ENCODE data around the gene ECE1. TPM values are rescaled to one million over a fixed set of nuclear protein-coding genes. Genes with fewer than 3 reads are reported as not detected.

The ECE1 gene
- total and polyA plus RNA-seq, 9 of the 15 experiments (the other 6 are each of a cell fraction or from before 2014, with no cell fraction given): 0.56 to 34.8 (median 11.0) TPM

DNA sequence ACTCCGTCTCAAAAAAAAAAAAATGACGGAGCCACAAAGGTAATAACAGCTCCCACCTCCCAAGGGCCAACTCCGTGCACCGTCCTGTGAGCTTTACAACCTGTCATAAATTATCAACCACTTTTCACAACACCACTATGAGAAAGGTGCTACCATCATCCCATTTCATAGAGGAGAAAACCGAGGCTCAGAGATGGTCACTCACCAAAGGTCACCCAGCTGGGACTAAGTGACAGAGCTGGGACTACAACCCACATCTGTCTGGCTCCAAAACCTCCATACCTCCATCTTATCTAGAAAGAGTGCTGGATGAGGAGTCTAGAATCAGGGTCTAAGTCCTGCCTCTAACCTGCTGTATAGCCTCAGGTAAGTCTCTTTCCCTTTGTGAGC is 43.6 kb upstream of the ECE1 start (continued):
- TF ChIP-seq, protein P1, sequence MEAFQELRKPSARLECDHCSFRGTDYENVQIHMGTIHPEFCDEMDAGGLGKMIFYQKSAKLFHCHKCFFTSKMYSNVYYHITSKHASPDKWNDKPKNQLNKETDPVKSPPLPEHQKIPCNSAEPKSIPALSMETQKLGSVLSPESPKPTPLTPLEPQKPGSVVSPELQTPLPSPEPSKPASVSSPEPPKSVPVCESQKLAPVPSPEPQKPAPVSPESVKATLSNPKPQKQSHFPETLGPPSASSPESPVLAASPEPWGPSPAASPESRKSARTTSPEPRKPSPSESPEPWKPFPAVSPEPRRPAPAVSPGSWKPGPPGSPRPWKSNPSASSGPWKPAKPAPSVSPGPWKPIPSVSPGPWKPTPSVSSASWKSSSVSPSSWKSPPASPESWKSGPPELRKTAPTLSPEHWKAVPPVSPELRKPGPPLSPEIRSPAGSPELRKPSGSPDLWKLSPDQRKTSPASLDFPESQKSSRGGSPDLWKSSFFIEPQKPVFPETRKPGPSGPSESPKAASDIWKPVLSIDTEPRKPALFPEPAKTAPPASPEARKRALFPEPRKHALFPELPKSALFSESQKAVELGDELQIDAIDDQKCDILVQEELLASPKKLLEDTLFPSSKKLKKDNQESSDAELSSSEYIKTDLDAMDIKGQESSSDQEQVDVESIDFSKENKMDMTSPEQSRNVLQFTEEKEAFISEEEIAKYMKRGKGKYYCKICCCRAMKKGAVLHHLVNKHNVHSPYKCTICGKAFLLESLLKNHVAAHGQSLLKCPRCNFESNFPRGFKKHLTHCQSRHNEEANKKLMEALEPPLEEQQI (IDR thresholded peaks at IDR 0.05): no peak
- TF ChIP-seq, protein P2, sequence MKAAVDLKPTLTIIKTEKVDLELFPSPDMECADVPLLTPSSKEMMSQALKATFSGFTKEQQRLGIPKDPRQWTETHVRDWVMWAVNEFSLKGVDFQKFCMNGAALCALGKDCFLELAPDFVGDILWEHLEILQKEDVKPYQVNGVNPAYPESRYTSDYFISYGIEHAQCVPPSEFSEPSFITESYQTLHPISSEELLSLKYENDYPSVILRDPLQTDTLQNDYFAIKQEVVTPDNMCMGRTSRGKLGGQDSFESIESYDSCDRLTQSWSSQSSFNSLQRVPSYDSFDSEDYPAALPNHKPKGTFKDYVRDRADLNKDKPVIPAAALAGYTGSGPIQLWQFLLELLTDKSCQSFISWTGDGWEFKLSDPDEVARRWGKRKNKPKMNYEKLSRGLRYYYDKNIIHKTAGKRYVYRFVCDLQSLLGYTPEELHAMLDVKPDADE (conservative IDR thresholded peaks at IDR 0.05; ENCODE audit: control insufficient read depth, low read depth, low read length): no peak
- TF ChIP-seq HDAC2 (IDR thresholded peaks at IDR 0.05): peak; percentile 34; the same call in 1 of the 2 replicates
- TF ChIP-seq, protein P3, sequence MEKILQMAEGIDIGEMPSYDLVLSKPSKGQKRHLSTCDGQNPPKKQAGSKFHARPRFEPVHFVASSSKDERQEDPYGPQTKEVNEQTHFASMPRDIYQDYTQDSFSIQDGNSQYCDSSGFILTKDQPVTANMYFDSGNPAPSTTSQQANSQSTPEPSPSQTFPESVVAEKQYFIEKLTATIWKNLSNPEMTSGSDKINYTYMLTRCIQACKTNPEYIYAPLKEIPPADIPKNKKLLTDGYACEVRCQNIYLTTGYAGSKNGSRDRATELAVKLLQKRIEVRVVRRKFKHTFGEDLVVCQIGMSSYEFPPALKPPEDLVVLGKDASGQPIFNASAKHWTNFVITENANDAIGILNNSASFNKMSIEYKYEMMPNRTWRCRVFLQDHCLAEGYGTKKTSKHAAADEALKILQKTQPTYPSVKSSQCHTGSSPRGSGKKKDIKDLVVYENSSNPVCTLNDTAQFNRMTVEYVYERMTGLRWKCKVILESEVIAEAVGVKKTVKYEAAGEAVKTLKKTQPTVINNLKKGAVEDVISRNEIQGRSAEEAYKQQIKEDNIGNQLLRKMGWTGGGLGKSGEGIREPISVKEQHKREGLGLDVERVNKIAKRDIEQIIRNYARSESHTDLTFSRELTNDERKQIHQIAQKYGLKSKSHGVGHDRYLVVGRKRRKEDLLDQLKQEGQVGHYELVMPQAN (IDR thresholded peaks at IDR 0.05; ENCODE audit: borderline replicate concordance): no peak
- TF ChIP-seq RBM25 (IDR thresholded peaks at IDR 0.05; ENCODE audit: low read depth, low read length, severe bottlenecking): peak; percentile 88
- TF ChIP-seq MTF1 (CRISPR knock-in tag; IDR thresholded peaks at IDR 0.05; ENCODE audit: borderline replicate concordance): no peak
- TF ChIP-seq TCF3 (CRISPR knock-in tag; IDR thresholded peaks at IDR 0.05): no peak
- TF ChIP-seq POLR3G (IDR thresholded peaks at IDR 0.05; ENCODE audit: extremely low read depth, insufficient read length, insufficient replicate concordance): no peak
- TF ChIP-seq MTA3 (IDR thresholded peaks at IDR 0.05; ENCODE audit: borderline replicate concordance): no peak
- no peak for TF ChIP-seq CGGBP1 (CRISPR knock-in tag; IDR thresholded peaks at IDR 0.05)
- TF ChIP-seq GATAD2B (IDR thresholded peaks at IDR 0.05; ENCODE audit: borderline replicate concordance): no peak
- TF ChIP-seq RBM17 (IDR thresholded peaks at IDR 0.05; ENCODE audit: borderline replicate concordance, low read depth, low read length): no peak
- TF ChIP-seq MITF (IDR thresholded peaks at IDR 0.05): no peak
- TF ChIP-seq MTA2 (IDR thresholded peaks at IDR 0.05; ENCODE audit: low read depth): no peak
- TF ChIP-seq HOXB6 (CRISPR knock-in tag; IDR thresholded peaks at IDR 0.05; ENCODE audit: borderline replicate concordance): no peak
- no peak for TF ChIP-seq ZNF311 (CRISPR knock-in tag; IDR thresholded peaks at IDR 0.05)
- no peak for TF ChIP-seq ZZZ3 (IDR thresholded peaks at IDR 0.05)
- TF ChIP-seq POLR2B (IDR thresholded peaks at IDR 0.05; ENCODE audit: low read depth, partially characterized antibody): no peak
- no peak for TF ChIP-seq EHMT2 (IDR thresholded peaks at IDR 0.05)
- peak; percentile 83 for TF ChIP-seq ESRRA (IDR thresholded peaks at IDR 0.05; ENCODE audit: borderline replicate concordance, low read depth)
